Activated T-cell treated with anti-CD3 and anti-CD28 coated beads, Interleukin-2, amount 50 U/mL, for 72 hours (primary cell): ENCODE data around the gene SPC24. TPM values are rescaled to one million over a fixed set of nuclear protein-coding genes. Genes with fewer than 3 reads are reported as not detected.
"Not testable (repeated sequence)": the region's sequence is repeated elsewhere in the genome, so short reads cannot be mapped to it uniquely, and the experiment has no call there.

ENCODE experiments used
- ATAC-seq, 2 donors: fragments of 150-1000 bp; cut with Tn5 transposase; replicated peaks in 1 of 2; 2 replicates each; pipeline ENCODE4 v1.10.0; 2021; ENCODE audit warnings: moderate library complexity in 2 of 2, mild to moderate bottlenecking in 1 of 2
- DNase-seq, 2 donors: peaks; one replicate each; pipeline ENCODE4 v3.0.0; 2021 to 2022; ENCODE audit warnings: mixed read lengths in 1 of 2
- H3K27ac Mint-ChIP-seq: one replicate; pipeline ENCODE4 v1.8.0; 2022; ENCODE audit warnings: mild to moderate bottlenecking, moderate library complexity, mixed read lengths
- H3K27me3 Mint-ChIP-seq: one replicate; pipeline ENCODE4 v1.8.0; 2022; ENCODE audit warnings: low read depth, mixed read lengths
- H3K36me3 Mint-ChIP-seq, 2 donors: one replicate each; pipeline ENCODE4 v1.8.0; 2022; ENCODE audit warnings: mixed read lengths in 2 of 2, mild to moderate bottlenecking in 1 of 2; ENCODE audit not compliant: insufficient read depth in 2 of 2
- H3K4me1 Mint-ChIP-seq: one replicate; pipeline ENCODE4 v1.8.0; 2022; ENCODE audit warnings: low read depth, mixed read lengths
- H3K4me3 Mint-ChIP-seq, 2 donors: one replicate each; pipeline ENCODE4 v1.8.0; 2022; ENCODE audit warnings: mild to moderate bottlenecking in 2 of 2, mixed read lengths in 2 of 2, moderate library complexity in 2 of 2
- H3K9me3 Mint-ChIP-seq, 2 donors: one replicate each; pipeline ENCODE4 v1.8.0; 2022; ENCODE audit warnings: mixed read lengths in 2 of 2
- total RNA-seq, 2 donors: library from RNA; stranded (reverse); gene quantifications; one replicate each; pipeline ENCODE4 v1.2.3, GENCODE V29; 2022

The SPC24 gene
- total RNA-seq, 2 donors from 2014 or later, result 43.6 to 46.8 TPM

GRCh38 chr19:11124157-11124556, 31.4 kb downstream of the SPC24 start:
- DNase-seq, H3K27ac Mint-ChIP-seq, H3K27me3 Mint-ChIP-seq, H3K4me1 Mint-ChIP-seq, H3K4me3 Mint-ChIP-seq, H3K9me3 Mint-ChIP-seq, ATAC-seq: not testable (repeated sequence)
- H3K36me3 Mint-ChIP-seq, result peaks cover 12 to 20% of the 10 kb centered on the region in 2 donors

DNA sequence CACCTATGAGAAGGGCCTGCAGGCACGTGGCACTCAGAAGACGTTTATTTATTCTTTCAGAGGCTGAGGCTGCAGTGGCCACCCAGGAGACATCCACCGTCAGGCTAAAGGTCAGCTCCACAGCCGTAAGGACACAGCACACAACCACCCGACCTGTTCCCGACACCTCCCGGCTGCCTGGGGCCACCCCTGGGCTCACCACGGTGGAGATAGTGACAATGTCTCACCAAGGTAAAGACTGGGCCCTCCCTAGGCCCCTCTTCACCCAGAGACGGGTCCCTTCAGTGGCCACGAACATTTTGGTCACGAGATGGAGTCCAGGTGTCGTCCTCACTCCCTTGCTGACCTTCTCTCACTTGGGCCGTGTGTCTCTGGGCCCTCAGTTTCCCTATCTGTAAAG, 32.5 kb downstream of the SPC24 start:
- no peak overlapping the region for H3K27ac Mint-ChIP-seq
- DNase-seq, result no peak
- peaks cover 16 to 25% of the 10 kb centered on the region in 2 donors for H3K36me3 Mint-ChIP-seq

DNA sequence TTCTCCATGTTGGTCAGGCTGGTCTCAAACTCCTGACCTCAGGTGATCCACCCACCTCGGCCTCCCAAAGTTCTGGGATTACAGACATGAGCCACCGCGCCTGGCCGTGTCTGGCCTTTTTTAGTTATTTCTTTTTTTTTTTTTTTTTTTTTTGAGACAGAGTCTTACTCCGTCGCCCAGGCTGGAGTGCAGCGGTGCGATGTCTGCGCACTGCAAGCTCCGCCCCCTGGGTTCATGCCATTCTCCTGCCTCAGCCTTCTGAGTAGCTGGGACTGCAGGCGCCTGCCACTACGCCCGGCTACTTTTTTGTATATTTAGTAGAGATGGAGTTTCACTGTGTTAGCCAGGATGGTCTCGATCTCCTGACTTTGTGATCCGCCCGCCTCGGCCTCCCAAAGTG, 33.6 kb downstream of the SPC24 start:
- H3K36me3 Mint-ChIP-seq, result peaks cover 17 to 31% of the 10 kb centered on the region in 2 donors
- not testable (repeated sequence) for H3K27ac Mint-ChIP-seq, H3K9me3 Mint-ChIP-seq, H3K4me3 Mint-ChIP-seq, H3K4me1 Mint-ChIP-seq, H3K27me3 Mint-ChIP-seq, DNase-seq, ATAC-seq

More for the DNA sequence above, 32.5 kb downstream of the SPC24 start:
- no peaks in the 10 kb centered on the region for H3K27me3 Mint-ChIP-seq
- ATAC-seq, result no peak
- H3K9me3 Mint-ChIP-seq, result no peaks in the 10 kb centered on the region
- H3K4me1 Mint-ChIP-seq, result no peaks in the 10 kb centered on the region
- no peak overlapping the region for H3K4me3 Mint-ChIP-seq

GRCh38 chr19:11116507-11116906, 39.1 kb downstream of the SPC24 start:
- H3K36me3 Mint-ChIP-seq, result peaks cover 21 to 45% of the 10 kb centered on the region in 2 donors
- no peak overlapping the region for H3K27ac Mint-ChIP-seq
- ATAC-seq, result no peak
- H3K27me3 Mint-ChIP-seq, result no peaks in the 10 kb centered on the region
- H3K4me3 Mint-ChIP-seq, result no peak overlapping the region
- H3K9me3 Mint-ChIP-seq, result no peaks in the 10 kb centered on the region
- no peak for DNase-seq
- no peaks in the 10 kb centered on the region for H3K4me1 Mint-ChIP-seq

- Mint-ChIP-seq H3K36me3 (peaks cover 22 to 49% of the 10 kb centered on the region in 2 donors), H3K4me3 (no peak overlapping the region), H3K27me3 (no peaks in the 10 kb centered on the region), H3K4me1 (no peaks in the 10 kb centered on the region), H3K9me3 (no peaks in the 10 kb centered on the region), H3K27ac (no peak overlapping the region)
- no peak for DNase-seq
- no peak for ATAC-seq
Observed at GRCh38 chr19:11115895-11116446, 39.6 kb downstream of the SPC24 start.

GRCh38 chr19:11115042-11115441, 40.5 kb downstream of the SPC24 start:
- Mint-ChIP-seq H3K27ac (no peak overlapping the region), H3K9me3 (no peaks in the 10 kb centered on the region), H3K27me3 (no peaks in the 10 kb centered on the region), H3K36me3 (peaks cover 16 to 43% of the 10 kb centered on the region in 2 donors), H3K4me1 (no peaks in the 10 kb centered on the region), H3K4me3 (no peak overlapping the region)
- no peak for ATAC-seq
- DNase-seq, result no peak

GRCh38 chr19:11113140-11113708, 42.4 kb downstream of the SPC24 start:
- Mint-ChIP-seq H3K9me3 (no peaks in the 10 kb centered on the region), H3K4me1 (no peaks in the 10 kb centered on the region), H3K27me3 (no peaks in the 10 kb centered on the region), H3K4me3 (no peak overlapping the region), H3K36me3 (peaks cover 14 to 41% of the 10 kb centered on the region in 2 donors), H3K27ac (no peak overlapping the region)
- no peak for DNase-seq
- no peak for ATAC-seq

- H3K9me3 Mint-ChIP-seq, result no peaks in the 10 kb centered on the region
- peaks cover 12 to 36% of the 10 kb centered on the region in 2 donors for H3K36me3 Mint-ChIP-seq
- no peaks in the 10 kb centered on the region for H3K4me1 Mint-ChIP-seq
- no peak overlapping the region for H3K4me3 Mint-ChIP-seq
- ATAC-seq, result no peak
- H3K27ac Mint-ChIP-seq, result no peak overlapping the region
- H3K27me3 Mint-ChIP-seq, result no peaks in the 10 kb centered on the region
- no peak for DNase-seq
Observed at GRCh38 chr19:11111771-11112144, 43.8 kb downstream of the SPC24 start.

DNA sequence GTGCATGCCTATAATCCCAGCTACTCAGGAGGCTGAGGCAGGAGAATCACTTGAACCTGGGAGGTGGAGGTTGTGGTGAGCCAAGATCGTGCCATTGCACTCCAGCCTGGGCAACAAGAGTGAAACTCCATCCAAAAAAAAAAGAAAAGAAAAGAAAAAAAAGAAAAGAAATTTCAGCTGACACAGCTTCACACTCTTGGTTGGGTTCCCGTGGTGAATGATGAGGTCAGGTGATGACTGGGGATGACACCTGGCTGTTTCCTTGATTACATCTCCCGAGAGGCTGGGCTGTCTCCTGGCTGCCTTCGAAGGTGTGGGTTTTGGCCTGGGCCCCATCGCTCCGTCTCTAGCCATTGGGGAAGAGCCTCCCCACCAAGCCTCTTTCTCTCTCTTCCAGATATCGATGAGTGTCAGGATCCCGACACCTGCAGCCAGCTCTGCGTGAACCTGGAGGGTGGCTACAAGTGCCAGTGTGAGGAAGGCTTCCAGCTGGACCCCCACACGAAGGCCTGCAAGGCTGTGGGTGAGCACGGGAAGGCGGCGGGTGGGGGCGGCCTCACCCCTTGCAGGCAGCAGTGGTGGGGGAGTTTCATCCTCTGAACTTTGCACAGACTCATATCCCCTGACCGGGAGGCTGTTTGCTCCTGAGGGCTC, 44.3 kb downstream of the SPC24 start:
- Mint-ChIP-seq H3K9me3 (no peaks in the 10 kb centered on the region), H3K4me3 (no peak overlapping the region), H3K4me1 (no peaks in the 10 kb centered on the region), H3K36me3 (peaks cover 13 to 37% of the 10 kb centered on the region in 2 donors), H3K27ac (no peak overlapping the region), H3K27me3 (no peaks in the 10 kb centered on the region)
- DNase-seq, result no peak
- no peak for ATAC-seq

DNA sequence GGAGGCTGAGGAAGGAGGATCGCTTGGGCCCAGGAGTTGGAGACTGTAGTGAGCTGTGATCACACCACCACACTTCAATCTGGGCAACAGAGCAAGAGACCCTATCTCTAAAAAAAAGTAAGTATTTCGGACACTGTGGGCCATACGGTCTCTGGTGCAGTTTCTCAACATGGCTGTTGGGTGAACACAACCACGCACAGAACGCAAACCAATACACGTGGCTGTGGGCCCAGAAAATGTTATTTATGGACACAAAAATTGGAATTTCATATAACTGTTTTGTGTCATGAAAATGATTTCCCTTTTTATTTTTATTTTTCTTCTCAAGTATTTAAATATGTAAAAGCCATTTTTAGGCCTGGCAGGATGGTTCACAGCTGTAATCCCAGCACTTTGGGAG, 46.8 kb downstream of the SPC24 start:
- no peak overlapping the region for H3K27ac Mint-ChIP-seq
- H3K4me1 Mint-ChIP-seq, result no peaks in the 10 kb centered on the region
- no peak for DNase-seq
- no peak for ATAC-seq
- no peaks in the 10 kb centered on the region for H3K9me3 Mint-ChIP-seq
- H3K27me3 Mint-ChIP-seq, result no peaks in the 10 kb centered on the region
- H3K36me3 Mint-ChIP-seq, result peaks cover 18 to 37% of the 10 kb centered on the region in 2 donors
- H3K4me3 Mint-ChIP-seq, result no peak overlapping the region

DNA sequence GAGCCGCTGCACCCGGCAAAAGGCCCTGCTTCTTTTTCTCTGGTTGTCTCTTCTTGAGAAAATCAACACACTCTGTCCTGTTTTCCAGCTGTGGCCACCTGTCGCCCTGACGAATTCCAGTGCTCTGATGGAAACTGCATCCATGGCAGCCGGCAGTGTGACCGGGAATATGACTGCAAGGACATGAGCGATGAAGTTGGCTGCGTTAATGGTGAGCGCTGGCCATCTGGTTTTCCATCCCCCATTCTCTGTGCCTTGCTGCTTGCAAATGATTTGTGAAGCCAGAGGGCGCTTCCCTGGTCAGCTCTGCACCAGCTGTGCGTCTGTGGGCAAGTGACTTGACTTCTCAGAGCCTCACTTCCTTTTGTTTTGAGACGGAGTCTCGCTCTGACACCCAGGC, 49.1 kb downstream of the SPC24 start:
- DNase-seq (no peak), ATAC-seq (no peak)
- no peaks in the 10 kb centered on the region for H3K4me1 Mint-ChIP-seq
- peaks cover 16 to 39% of the 10 kb centered on the region in 2 donors for H3K36me3 Mint-ChIP-seq
- H3K4me3 Mint-ChIP-seq, result no peak overlapping the region
- no peaks in the 10 kb centered on the region for H3K9me3 Mint-ChIP-seq
- no peak overlapping the region for H3K27ac Mint-ChIP-seq
- H3K27me3 Mint-ChIP-seq, result no peaks in the 10 kb centered on the region

DNA sequence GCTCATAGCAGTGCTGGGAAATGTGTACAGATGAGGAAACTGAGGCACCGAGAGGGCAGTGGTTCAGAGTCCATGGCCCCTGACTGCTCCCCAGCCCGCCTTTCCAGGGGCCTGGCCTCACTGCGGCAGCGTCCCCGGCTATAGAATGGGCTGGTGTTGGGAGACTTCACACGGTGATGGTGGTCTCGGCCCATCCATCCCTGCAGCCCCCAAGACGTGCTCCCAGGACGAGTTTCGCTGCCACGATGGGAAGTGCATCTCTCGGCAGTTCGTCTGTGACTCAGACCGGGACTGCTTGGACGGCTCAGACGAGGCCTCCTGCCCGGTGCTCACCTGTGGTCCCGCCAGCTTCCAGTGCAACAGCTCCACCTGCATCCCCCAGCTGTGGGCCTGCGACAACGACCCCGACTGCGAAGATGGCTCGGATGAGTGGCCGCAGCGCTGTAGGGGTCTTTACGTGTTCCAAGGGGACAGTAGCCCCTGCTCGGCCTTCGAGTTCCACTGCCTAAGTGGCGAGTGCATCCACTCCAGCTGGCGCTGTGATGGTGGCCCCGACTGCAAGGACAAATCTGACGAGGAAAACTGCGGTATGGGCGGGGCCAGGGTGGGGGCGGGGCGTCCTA, 50.5 kb downstream of the SPC24 start:
- Mint-ChIP-seq H3K9me3 (no peaks in the 10 kb centered on the region), H3K4me1 (no peaks in the 10 kb centered on the region), H3K27ac (no peak overlapping the region), H3K36me3 (peaks cover 14 to 42% of the 10 kb centered on the region in 2 donors), H3K4me3 (no peak overlapping the region), H3K27me3 (no peaks in the 10 kb centered on the region)
- no peak for ATAC-seq
- no peak for DNase-seq

GRCh38 chr19:11103667-11104066, 51.9 kb downstream of the SPC24 start:
- ATAC-seq, H3K4me3 Mint-ChIP-seq, H3K27ac Mint-ChIP-seq, DNase-seq, H3K27me3 Mint-ChIP-seq, H3K9me3 Mint-ChIP-seq, H3K4me1 Mint-ChIP-seq: not testable (repeated sequence)
- H3K36me3 Mint-ChIP-seq, result peaks cover 15 to 44% of the 10 kb centered on the region in 2 donors
